T-helper 2 cell treated with Interferon-gamma antibody and Interleukin-4, amounts not matched to agents 100 ng/mL and 5 ng/mL, for 36 hours (primary cell): Measurements from ENCODE around the gene NDUFA6. TPM values are rescaled to one million over a fixed set of nuclear protein-coding genes. Genes with fewer than 3 reads are reported as not detected.

Experiments
- intact Hi-C: fragments of 100-400 bp; cut with micrococcal nuclease; formaldehyde crosslinking; loops from one replicate; pipeline ENCODE4 v1.15.1; 2023
- total RNA-seq: library from RNA; stranded (reverse); gene quantifications from 2 replicates; pipeline ENCODE4 v1.2.3, GENCODE V29; 2022

NDUFA6 gene
- total RNA-seq, 1 donor from 2014 or later: 74.3 TPM

DNA sequence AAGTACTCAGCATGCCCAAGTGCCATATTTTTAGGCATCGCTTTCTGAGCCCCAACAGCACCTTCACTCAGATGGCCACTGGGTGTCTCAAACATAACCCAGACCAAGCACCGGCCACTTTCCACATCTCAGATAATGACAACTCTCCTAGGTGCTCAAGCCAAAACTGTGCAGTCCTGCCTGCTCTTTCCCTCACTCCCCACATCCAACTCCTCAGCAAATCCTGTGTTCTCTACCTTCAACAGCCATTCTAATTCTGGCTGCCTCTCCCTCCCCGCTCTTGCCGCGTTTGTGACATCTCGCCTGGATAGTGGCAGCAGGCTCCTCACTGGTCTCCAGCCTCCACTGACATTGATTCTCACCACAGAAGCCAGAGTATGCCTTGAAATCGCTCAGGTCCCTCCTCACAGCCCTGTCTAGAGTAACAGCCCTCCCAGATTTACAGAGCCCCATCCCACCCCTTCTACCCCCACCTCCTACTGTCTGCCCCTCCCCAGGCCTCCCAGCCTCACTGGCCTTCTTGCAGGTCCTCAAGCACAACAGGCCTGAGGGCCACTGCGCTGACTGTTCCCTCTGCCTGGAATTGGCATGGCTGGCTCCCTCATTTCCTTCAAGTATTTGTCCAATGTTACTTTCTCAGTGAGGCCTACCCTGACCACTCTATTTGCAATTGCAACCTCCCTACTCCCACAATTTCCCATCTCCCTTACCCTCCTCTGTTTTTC is 17.8 kb downstream of the NDUFA6 start:
- intact Hi-C loops: no loop called here

DNA sequence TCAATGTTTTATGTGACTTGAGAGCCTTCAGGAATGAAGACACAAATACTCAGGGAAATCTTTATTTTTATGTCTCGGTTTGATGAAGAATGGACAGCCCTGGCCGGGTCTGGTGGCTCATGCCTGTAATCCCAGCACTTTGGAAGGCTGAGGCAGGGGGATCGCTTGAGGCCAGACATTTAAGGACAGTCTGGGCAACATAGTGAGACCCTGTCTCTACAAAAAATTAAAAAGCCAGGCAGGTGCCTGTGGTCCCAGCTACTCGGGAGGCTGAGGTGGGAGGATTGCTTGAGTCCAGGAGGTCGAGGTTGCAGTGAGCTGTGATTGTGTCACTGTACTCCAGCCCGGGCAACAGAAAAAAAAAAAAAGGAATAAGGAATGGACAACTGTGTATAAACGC is 19.1 kb downstream of the NDUFA6 start:
- intact Hi-C loops: loop anchor here (2.0 kb wide), 2 partner anchors 105 to 125 kb away; partner anchors contain the start of gene CENPM

DNA sequence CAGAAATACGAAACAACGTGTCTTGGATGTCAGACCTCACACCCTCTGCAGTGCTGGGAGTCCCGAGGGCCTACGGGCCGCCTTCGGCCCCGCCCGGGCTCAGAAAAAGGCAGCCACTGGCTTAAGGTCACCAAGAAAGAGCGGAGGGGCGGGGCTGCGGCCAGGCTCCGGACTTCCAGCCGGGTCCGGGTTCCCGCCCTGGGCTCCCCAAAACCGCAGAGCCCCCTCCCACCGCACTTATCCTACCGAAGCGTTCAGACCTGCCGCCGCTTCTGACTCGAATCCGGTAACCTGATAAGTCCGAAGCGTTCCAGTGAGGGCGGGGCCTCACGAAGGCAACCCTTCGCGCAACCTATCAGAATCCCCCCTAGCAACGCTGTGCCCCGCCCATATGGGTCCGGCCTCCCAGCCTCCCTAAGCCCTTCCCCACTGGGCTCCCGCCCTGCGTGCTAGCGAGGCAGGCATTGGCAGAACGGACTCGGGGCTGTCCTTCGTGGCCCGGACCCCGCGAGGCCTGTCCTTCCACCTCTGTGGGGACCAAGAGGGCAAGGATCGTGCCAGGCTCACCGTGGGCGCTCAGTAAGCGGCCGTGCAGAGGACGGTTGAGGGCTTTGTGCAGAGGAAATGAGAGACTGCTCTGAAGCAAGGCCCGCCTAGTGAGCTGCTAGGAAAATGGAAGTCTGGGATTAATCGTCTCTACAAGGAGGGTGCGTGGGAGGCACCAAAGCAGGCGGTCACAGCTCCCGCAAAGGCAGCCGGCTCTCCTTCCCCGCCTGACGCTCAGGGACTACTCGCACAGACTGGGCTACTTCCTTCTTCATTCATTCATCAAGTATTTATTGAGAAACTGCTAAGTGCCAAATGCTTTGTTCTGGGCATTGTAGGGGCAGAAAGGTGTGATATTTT is 19.8 kb downstream of the NDUFA6 start, which contains the start of gene NAGA:
Gene NAGA (minus strand): TSS at position 296 of the 906 bp plus-strand sequence. CDS start 515 bp downstream, outside the sequence.
- intact Hi-C loops: loop anchor here (1.0 to 2.0 kb wide), 5 partner anchors 9 to 124 kb away; partner anchors contain the start of genes CENPM, SMDT1 and WBP2NL

DNA sequence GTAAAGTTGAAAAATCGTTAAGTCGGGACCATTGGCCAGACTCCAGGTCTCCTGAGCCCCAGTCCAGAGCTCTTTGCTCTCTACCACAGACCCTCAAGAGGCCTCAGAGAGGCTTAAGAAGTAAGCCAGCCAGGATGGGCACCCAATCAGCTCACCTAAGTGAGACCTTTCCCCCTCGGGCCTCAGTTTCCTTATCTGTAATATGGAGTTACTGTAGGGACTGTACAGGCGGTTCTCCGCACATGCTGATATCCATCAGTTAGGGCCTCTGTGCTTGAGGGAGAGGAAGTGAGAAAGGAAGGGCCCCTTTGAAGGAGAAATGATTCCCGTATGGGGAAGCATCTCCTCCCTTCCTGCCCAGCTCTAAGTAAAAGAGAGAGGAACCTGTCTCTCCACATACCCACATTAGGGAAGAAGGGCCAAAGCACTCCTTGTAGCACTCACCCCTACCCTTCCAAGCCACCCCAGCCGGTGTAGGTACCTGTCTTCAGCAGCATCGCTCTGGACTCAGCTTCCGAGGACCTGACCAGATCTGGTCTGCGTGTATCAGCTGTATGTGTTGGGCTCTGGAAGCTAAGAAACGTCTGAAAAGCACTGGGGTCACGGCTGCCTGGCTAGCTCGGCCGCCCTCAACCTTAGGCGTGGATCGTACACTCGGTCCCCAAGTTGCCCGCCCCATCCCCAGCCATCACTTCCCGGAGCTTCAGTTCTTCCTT is 20.6 kb downstream of the NDUFA6 start:
- intact Hi-C loops: loop anchor here (1.0 to 2.0 kb wide), 5 partner anchors 9 to 123 kb away; partner anchors contain the start of genes CENPM, SMDT1 and WBP2NL

DNA sequence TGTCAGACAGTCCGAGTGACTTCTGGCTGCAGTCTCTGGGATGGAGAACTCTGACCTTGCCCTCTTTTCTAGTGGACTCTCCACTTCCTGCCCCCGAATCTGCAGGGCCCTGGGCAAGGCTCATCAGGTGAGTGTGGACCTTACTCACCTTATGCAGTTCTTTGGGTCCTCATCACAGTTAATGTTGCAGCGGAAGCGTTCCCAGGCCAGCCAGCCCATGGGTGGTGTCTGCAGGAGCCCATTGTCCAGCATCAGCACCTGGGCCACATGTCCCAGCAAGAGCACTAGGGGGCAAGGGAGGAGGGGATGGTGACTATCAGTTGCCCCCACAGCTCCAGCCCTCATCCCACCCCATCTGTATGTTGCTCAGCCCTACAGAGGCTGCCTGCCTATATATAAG is 22.3 kb downstream of the NDUFA6 start:
- intact Hi-C loops: no loop called here

DNA sequence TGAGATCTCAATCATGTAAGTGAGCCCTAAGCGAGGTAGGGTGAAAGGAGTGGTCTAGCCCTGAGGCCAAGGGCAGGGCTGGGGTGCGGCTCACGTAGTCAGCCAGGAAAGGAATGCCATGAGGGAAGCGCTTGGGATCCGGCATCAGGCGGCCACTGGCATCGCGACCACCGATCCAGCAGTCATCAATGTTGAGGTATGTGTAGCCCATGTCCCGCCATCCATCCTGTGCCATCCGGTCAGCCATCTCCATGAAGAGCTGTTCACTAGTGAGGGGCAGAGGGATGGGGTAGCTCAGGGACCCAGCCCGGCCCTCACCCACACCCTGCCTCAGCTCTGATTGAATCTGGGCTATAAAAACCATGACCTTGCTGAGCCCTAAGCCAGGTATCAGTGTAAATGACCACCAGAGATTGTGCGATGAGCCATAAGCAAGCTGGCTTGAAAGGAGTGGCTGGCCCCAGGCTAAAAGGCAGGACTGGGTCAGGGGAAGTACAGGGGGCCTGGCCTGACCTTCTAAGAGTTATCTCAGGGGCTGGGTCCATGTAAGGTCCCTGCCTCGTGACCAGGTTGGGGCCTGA is 22.8 kb downstream of the NDUFA6 start:
- intact Hi-C loops: no loop called here

DNA sequence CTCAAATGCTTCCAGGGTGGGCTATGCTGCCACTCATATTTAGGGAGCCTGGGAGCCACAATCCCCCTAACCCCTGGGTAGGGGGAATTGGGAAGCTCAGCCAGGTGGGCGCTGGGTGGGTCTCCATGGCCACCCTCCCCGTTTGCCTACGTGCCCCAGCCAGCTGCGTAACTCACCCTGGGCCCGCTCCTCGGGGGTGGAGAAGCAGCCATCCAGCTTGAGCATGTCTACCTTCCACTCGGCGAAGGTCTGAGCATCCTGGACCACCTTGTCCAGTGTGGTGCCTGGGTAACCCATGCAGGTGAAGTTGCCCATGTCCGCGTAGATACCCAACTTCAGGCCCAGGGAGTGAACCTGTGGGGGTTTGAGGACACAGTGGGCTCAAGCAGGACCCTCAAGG is 23.6 kb downstream of the NDUFA6 start:
- intact Hi-C loops: no loop called here

DNA sequence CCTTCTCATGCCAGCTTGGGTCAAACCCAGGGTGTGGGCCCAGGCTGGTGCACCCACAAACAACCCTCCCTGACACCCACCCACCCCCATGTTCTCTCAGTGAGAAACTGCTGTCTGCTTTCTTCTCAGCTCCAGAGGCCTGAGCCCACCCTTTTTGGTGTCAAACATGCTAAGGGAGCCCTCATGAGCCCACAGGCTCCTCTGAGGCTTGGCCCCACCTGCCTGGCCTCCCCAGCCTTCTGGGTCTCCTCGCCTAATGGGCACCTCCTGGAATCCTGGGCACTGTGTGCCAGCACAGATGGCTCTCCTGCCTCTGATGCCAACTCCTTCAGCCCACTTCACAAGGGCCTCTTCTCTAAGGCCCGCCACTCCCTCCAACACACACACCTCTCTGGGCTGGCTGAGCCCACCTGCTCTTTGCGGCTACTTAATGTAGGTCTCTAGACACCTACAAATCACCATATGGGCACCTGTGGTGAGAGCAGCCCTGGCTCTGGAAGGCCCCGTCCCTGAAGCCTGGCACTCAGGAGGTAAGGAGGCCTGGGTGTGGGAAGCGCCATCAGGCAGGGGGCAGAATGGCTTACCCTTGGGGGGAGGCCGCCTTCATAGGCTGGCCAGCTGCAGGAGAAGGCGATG is 24.3 kb downstream of the NDUFA6 start:
- intact Hi-C loops: no loop called here

DNA sequence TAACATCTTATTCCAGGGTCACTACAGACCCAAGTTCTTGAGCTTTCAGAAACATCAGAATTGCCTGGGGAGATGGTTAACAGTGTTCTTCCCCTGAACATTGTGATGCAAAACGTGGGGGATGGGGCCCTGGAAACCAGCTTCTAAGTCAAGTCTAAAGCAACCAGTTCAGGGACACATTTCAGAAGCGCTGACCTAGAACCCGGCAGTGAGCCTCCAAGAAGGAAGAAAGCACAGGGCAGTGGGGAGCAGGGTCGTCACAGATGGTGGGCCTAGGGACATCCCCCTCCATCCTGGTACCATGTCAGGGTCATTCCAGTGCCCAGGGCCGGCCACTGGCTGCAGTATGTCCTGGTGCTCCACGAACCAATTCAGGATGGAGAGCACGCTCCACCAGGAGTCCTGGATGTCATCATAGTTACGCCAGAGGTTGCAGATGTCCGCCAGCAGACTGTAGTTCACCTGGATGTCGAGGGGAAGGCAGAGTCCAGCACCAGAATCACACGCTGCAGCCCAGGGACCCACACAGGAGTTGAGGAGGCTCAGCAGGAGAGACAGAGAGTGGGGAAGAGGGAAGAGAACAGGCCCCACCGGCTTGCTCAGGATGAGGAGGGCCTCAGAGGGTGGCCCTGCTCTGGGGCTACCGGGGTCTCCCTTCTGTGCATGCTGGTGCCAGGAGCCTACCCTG is 25.0 kb downstream of the NDUFA6 start:
- intact Hi-C loops: no loop called here

DNA sequence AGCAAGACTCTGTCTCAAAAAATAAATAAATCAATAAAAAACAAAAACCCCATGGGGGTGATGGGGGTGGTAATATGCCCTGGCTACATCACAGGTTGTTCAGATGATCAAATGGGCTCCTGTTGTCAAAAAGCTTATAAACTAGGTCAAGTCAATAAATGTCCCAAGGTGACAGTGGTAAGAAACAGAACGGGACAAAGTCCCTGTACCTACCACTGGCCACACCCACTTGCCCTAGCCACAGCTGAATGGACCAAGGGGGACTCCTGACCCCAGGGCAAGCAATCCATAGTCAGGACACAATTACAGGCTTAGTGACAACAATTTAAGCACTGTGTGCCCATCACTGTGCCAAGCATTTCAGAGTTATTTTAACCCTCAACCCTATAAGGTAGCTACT is 25.9 kb downstream of the NDUFA6 start:
- intact Hi-C loops: no loop called here

DNA sequence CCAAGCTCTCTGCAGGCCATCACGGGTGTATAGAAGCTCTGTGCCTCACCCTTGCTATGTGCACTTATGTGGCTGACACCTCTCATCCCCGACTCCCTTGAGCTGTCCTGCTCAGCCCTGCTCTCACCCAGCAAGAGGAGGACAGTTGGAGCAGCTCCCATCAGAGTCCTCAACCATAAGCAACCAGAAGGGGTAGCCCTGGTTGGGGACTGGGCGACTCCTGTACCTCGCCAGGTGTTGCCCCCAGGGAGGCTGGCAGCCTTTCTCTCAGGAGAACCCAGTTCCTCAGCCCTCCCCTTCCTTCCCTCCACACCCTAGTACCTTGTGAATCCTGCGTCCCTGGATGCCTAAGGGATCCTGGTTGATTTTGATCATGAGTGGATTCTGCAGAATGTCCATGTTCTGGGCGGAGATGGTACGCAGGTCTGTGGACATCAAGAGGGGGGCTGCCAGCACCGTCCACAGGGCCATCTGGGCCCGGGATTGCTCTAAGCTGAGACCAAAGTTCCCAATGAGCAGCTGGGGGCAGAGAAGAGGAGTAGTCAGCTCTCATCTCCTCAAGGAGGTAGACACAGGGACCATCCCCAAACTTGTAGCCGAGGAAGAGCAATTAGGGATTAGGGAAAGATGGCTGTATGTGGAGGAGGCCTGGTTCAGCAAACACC is 27.9 kb downstream of the NDUFA6 start:
- intact Hi-C loops: no loop called here

DNA sequence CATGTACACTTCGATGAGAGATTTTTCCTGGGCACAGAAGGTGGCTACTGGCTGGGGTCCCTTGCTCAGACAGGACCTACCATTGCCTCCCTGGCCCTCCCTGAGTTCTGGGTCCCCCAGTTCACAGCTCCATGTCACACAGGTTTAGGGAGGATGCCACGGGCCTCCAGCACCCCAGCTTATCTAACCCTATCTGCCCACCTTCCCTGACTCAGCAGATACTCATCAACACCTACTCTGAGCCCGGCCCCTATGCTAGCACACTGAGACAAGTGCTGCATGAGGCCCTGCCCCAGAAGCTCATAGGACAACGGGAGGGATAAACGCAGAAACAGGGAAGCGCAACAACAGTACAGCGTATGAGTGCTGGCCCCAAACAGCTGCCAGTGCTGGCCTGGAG is 29.5 kb downstream of the NDUFA6 start:
- intact Hi-C loops: no loop called here

DNA sequence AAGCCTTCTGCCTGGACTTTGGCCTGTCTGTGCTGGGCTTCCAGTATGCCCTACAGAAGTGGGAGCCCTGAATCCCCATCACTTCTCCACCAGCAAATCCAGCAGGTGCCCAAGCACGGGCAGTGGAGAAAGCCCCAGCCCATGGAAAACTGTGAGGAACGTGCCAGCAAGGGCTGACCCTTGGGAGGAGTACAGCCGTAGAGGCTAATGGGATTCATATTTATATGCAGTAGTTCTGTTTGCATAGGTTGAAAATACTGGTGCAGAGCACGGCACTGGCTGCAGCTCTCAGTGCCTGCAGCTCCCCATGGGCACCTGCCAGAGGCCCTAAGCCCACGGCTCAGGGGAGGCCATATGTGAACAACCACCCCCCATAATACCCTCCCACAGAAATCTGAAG is 30.1 kb downstream of the NDUFA6 start:
- intact Hi-C loops: no loop called here

DNA sequence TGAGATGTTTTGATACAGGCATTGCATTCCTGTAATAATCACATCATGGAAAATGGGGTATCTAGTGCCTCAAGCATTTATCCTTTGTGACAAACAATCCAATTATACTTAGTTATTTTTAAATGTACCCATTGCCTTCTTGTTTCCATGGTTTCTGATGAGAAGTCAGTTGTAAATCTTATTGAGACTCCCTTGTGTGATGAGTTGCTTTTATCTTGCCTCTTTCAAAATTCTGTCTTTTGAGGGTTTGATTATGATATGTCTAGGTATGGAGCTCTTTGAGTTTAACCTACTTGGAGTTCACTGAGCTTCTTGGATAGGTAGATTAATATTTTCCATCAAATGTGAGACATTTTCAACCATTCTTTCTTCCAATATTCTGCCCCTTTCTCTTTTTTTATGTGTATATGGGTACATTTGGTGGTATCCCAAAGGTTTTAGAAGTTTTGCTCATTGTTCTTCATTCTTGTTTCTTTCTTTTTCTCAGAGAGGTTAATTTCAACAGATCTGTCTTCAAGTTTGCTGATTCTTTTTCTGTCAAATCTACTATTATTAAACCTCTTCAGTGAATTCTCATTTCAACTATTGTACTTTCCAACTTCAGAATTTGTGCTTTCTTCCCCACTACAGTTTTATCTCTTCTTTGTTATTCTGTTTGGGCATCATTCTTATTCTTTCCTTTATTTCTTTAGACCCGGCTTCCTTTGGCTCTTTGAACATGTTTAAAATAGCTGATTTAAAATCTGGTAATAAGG is 33.6 kb downstream of the NDUFA6 start:
- intact Hi-C loops: no loop called here

DNA sequence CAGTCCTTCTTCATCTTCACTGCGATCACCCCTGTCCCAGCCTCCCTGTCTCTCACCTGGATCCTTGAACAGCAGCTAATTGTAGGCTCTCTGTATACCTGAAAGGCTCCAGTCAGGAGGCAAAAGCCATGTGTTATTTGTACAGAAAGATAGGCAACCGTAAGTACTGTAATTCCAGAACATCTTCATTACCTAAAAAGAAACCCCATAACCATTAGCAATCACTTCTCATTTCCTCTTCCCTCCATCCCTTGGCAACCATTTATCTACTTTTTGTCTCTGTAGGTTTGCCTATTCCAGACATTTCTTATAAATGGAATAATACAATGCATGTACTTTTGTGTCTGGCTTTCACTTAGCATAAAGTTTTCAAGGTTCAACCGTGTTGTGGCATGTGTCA is 37.8 kb downstream of the NDUFA6 start:
- intact Hi-C loops: no loop called here

DNA sequence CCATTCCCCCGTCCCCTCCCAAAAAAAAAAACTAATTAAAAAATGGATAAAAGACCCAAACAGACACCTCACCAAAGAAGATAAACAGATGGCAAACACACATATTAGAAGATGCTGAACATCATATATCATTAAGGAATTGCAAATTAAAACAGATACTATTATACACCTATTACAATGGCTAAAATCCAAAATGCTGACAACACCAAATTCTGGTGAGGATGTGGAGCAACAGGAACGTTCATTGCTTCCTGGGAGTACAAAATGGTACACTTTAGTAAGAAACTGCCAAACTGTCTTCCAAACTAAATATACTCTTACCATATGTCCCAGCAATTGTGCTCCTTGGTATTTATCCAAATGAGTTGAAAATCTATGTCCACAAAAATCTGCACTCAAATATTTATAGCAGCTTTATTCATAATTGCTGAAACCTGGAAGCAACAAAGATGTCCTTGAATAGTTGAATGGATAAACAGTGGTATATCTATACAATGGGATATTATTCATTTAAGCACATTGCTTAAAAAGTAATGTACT is 39.9 kb downstream of the NDUFA6 start:
- intact Hi-C loops: no loop called here

DNA sequence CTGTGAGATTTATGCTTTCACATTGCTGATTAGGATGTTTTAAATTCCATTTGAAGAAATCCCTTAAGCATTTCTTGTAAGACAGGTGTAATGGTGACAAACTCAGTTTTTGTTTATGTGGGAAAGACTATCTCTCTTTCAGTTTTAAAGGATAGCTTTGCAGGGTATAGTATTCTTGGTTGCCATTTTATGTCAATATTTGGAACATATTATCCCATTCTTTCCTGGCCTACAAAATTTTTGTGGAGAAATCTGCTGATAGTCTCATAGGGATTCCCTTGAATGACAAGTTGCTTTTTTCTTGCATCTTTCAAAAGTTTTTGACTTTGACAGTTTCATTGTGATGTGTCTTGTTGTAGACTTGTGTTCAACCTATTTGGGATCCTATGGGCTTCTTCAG is 48.8 kb downstream of the NDUFA6 start:
- intact Hi-C loops: no loop called here

DNA sequence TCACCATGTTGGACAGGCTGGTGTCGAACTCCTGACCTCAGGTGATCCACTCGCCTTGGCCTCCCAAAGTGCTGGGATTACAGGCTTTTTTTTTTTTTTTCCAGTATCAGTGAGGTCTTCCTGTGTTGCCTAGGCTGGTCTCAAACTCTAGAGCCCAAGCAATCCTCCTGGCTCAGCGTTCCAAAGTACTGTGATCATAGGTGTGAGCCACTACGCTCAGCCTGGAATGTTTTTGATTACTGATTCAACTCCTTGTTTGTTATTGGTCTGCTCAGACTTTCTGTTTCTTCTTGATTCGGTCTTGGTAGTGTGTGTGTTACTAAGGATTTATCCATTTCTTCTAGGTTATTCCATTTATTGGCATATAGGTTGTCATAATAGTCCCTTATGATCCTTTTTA is 51.3 kb downstream of the NDUFA6 start:
- intact Hi-C loops: no loop called here
